KOPT-K1 (cell line): ENCODE results near the gene HSPB9.

Experiments used
- H3K27ac ChIP-seq: fragments of 200-600 bp; sonication (generic); 2 replicates; pipeline ENCODE4 v1.5.1; 2016; ENCODE audit warnings: antibody characterized with exemption, mild to moderate bottlenecking, low read depth, low read length; ENCODE audit not compliant: poor library complexity, severe bottlenecking
- H3K36me3 ChIP-seq: fragments of 200-600 bp; sonication (generic); 2 replicates; pipeline ENCODE4 v1.5.1; 2017; ENCODE audit warnings: antibody characterized with exemption, mild to moderate bottlenecking, low read length, moderate library complexity; ENCODE audit not compliant: insufficient read depth
- H3K9me3 ChIP-seq: fragments of 200-600 bp; sonication (generic); 2 replicates; pipeline ENCODE4 v1.5.1; 2017; ENCODE audit warnings: antibody characterized with exemption, low read length, mild to moderate bottlenecking; ENCODE audit not compliant: insufficient read depth, poor library complexity, severe bottlenecking

HSPB9 gene

GRCh38 chr17:42094375-42095069 lies 28.1 kb upstream of the HSPB9 start:
- Histone ChIP-seq H3K27ac (no peak overlapping the region), H3K9me3 (no peaks in the 10 kb centered on the region), H3K36me3 (no peaks in the 10 kb centered on the region)

- Histone ChIP-seq H3K36me3 (no peaks in the 10 kb centered on the region), H3K27ac (no peak overlapping the region), H3K9me3 (no peaks in the 10 kb centered on the region)
These were observed 26.1 kb upstream of the HSPB9 start for GRCh38 chr17:42096360-42097111.

GRCh38 chr17:42097691-42098631 lies 24.6 kb upstream of the HSPB9 start, which contains the start of gene ZNF385C:
TSS of gene ZNF385C (minus strand) at chr17:42098473. CDS start at chr17:42063056, 35,417 bp downstream.
- H3K36me3 ChIP-seq, result 0 out of 2 replicates have a peak, but pooled peaks cover 1% of the 10 kb centered on the region
- H3K27ac ChIP-seq, result no peak within 1 kb of the TSS
- H3K9me3 ChIP-seq, result no peaks in the 10 kb centered on the region

GRCh38 chr17:42098730-42099399 lies 23.7 kb upstream of the HSPB9 start:
- Histone ChIP-seq H3K27ac (no peak overlapping the region), H3K9me3 (no peaks in the 10 kb centered on the region), H3K36me3 (peaks cover 7% of the 10 kb centered on the region; the same call in 1 of the 2 replicates)

- Histone ChIP-seq H3K36me3 (peaks cover 19% of the 10 kb centered on the region; the same call in 1 of the 2 replicates), H3K9me3 (no peaks in the 10 kb centered on the region), H3K27ac (no peak overlapping the region)
These were observed 20.9 kb upstream of the HSPB9 start for GRCh38 chr17:42101513-42102292.

GRCh38 chr17:42103221-42103954 lies 19.2 kb upstream of the HSPB9 start:
- Histone ChIP-seq H3K36me3 (peaks cover 19% of the 10 kb centered on the region; the same call in 1 of the 2 replicates), H3K9me3 (no peaks in the 10 kb centered on the region), H3K27ac (no peak overlapping the region)

GRCh38 chr17:42104264-42104663 lies 18.3 kb upstream of the HSPB9 start:
- Histone ChIP-seq H3K36me3 (peaks cover 27% of the 10 kb centered on the region; the same call in 1 of the 2 replicates), H3K9me3 (no peaks in the 10 kb centered on the region), H3K27ac (no peak overlapping the region)

GRCh38 chr17:42106009-42106408 lies 16.6 kb upstream of the HSPB9 start:
- no peaks in the 10 kb centered on the region for H3K9me3 ChIP-seq
- H3K27ac ChIP-seq, result no peak overlapping the region
- peaks cover 27% of the 10 kb centered on the region; the same call in 1 of the 2 replicates for H3K36me3 ChIP-seq

GRCh38 chr17:42107124-42107523 lies 15.5 kb upstream of the HSPB9 start:
- Histone ChIP-seq H3K36me3 (peaks cover 27% of the 10 kb centered on the region; the same call in 1 of the 2 replicates), H3K27ac (no peak overlapping the region), H3K9me3 (no peaks in the 10 kb centered on the region)

- Histone ChIP-seq H3K36me3 (peaks cover 27% of the 10 kb centered on the region; the same call in 1 of the 2 replicates), H3K27ac (peak overlapping the region; percentile 47), H3K9me3 (no peaks in the 10 kb centered on the region)
These were observed 14.7 kb upstream of the HSPB9 start for GRCh38 chr17:42107597-42108576.

- H3K36me3 ChIP-seq, result peaks cover 29% of the 10 kb centered on the region; the same call in 1 of the 2 replicates
- peak overlapping the region; percentile 47 for H3K27ac ChIP-seq
- H3K9me3 ChIP-seq, result no peaks in the 10 kb centered on the region
These were observed 13.5 kb upstream of the HSPB9 start for GRCh38 chr17:42109086-42109485.
